H7 (cell line): ENCODE measurements around the gene GSC. TPM values are rescaled to one million over a fixed set of nuclear protein-coding genes. Genes with fewer than 3 reads are reported as not detected.
"Not testable (repeated sequence)": the region's sequence is repeated elsewhere in the genome, so short reads cannot be mapped to it uniquely, and the experiment has no call there.

Experiments
- DNase-seq: peaks from one replicate; pipeline ENCODE4 v3.0.0; 2012
- H3K27me3 ChIP-seq: 2 replicates; pipeline ENCODE4 v1.6.0; 2011; ENCODE audit warnings: mild to moderate bottlenecking, low read length; ENCODE audit not compliant: control insufficient read depth, insufficient read depth
- H3K36me3 ChIP-seq: replicated peaks from 2 replicates; pipeline ENCODE4 v1.5.1; 2011; ENCODE audit warnings: low read length; ENCODE audit not compliant: control insufficient read depth, insufficient read depth
- H3K4me3 ChIP-seq: 2 replicates; pipeline ENCODE4 v1.5.1; 2011; ENCODE audit warnings: low read depth, mild to moderate bottlenecking, control low read depth, low read length, moderate library complexity; ENCODE audit not compliant: insufficient read depth
- total RNA-seq: library from RNA; depleted of rRNA; stranded (reverse); fragments of >200 nt; shearing (Covaris generic); gene quantifications from 2 replicates; pipeline ENCODE4 v1.2.3, GENCODE V29; 2014; rRNA removed

The GSC gene
- total RNA-seq, 1 experiment from 2014 or later, result 106 TPM

GRCh38 chr14:94738751-94739150 is 31.2 kb downstream of the GSC start:
- Histone ChIP-seq H3K4me3 (no peak overlapping the region), H3K27me3 (no peaks in the 10 kb centered on the region), H3K36me3 (no peaks in the 10 kb centered on the region)
- DNase-seq, result no peak

- no peak for DNase-seq
- no peaks in the 10 kb centered on the region for H3K27me3 ChIP-seq
- no peaks in the 10 kb centered on the region for H3K36me3 ChIP-seq
- H3K4me3 ChIP-seq, result no peak overlapping the region
These were observed 31.8 kb downstream of the GSC start for GRCh38 chr14:94738097-94738496.

GRCh38 chr14:94728950-94729349 is 41.0 kb downstream of the GSC start:
- Histone ChIP-seq H3K36me3 (no peaks in the 10 kb centered on the region), H3K27me3 (no peaks in the 10 kb centered on the region), H3K4me3 (no peak overlapping the region)
- DNase-seq, result no peak

GRCh38 chr14:94728440-94728839 is 41.5 kb downstream of the GSC start:
- H3K36me3 ChIP-seq, DNase-seq, H3K4me3 ChIP-seq, H3K27me3 ChIP-seq: not testable (repeated sequence)

- not testable (repeated sequence) for H3K4me3 ChIP-seq, H3K36me3 ChIP-seq, H3K27me3 ChIP-seq, DNase-seq
These were observed 43.3 kb downstream of the GSC start for GRCh38 chr14:94726649-94727048.

GRCh38 chr14:94724993-94725392 is 44.9 kb downstream of the GSC start:
- no peak overlapping the region for H3K4me3 ChIP-seq
- H3K36me3 ChIP-seq, result no peaks in the 10 kb centered on the region
- no peak for DNase-seq
- H3K27me3 ChIP-seq, result no peaks in the 10 kb centered on the region

GRCh38 chr14:94722397-94722796 is 47.5 kb downstream of the GSC start:
- Histone ChIP-seq H3K4me3 (no peak overlapping the region), H3K27me3 (no peaks in the 10 kb centered on the region), H3K36me3 (no peaks in the 10 kb centered on the region)
- no peak for DNase-seq

Other genes with a start within 250 kb of the GSC start
- not detected in 2 replicates for gene SERPINA4, start 208.7 kb downstream of the GSC start, total RNA-seq
- gene SERPINA5, start 188.7 kb downstream of the GSC start, total RNA-seq, result 1.6 and 2.6 TPM in 2 replicates
- not detected in 2 replicates for gene SERPINA3, start 157.7 kb downstream of the GSC start, total RNA-seq